ENCODE results near the gene GOLGA2. TPM values are rescaled to one million over a fixed set of nuclear protein-coding genes. Genes with fewer than 3 reads are reported as not detected.

Gene GOLGA2
- total RNA-seq, 1 donor from 2014 or later, result 87.0 TPM

Small RNA genes lying within 50 kb of the gene (microRNA-seq; reads per million reads assigned to microRNA genes)
- gene MIR199B (ENCODE audit: borderline number of aligned reads, unreplicated experiment), result 28.7 reads per million, percentile 36 among the genes with 10 or more reads in this experiment
- not detected for gene MIR3154 (ENCODE audit: borderline number of aligned reads, unreplicated experiment)

Other genes with a start within 250 kb of the GOLGA2 start
- gene NAIF1, start 208.7 kb downstream of the GOLGA2 start, total RNA-seq, result 9.6 and 10.8 TPM in 2 replicates
- 9.7 and 10.0 TPM in 2 replicates for gene SLC25A25, start 207.8 kb downstream of the GOLGA2 start, total RNA-seq
- gene PTGES2, start 148.3 kb downstream of the GOLGA2 start, total RNA-seq, result 60.4 and 61.5 TPM in 2 replicates
- gene LCN2, start 126.6 kb downstream of the GOLGA2 start, total RNA-seq, result not detected in 2 replicates
- gene BBLN, start 115.7 kb downstream of the GOLGA2 start, total RNA-seq, result 57.3 and 62.5 TPM in 2 replicates
- gene CIZ1, start 84.4 kb downstream of the GOLGA2 start, total RNA-seq, result 155 and 164 TPM in 2 replicates
- gene DNM1, start 72.6 kb downstream of the GOLGA2 start, total RNA-seq, result 34.1 and 38.0 TPM in 2 replicates
- 18.8 and 20.7 TPM in 2 replicates for gene SWI5, start 269 bp upstream of the GOLGA2 start, total RNA-seq
- gene TRUB2, start 46.4 kb upstream of the GOLGA2 start, total RNA-seq, result 29.2 and 31.6 TPM in 2 replicates
- gene COQ4, start 46.8 kb upstream of the GOLGA2 start, total RNA-seq, result 64.5 and 68.5 TPM in 2 replicates
- gene SLC27A4, start 64.5 kb upstream of the GOLGA2 start, total RNA-seq, result 26.4 and 28.3 TPM in 2 replicates
- gene URM1, start 95.4 kb upstream of the GOLGA2 start, total RNA-seq, result 54.4 and 60.9 TPM in 2 replicates
- gene CERCAM, start 144.8 kb upstream of the GOLGA2 start, total RNA-seq, result 19.6 and 25.6 TPM in 2 replicates
- gene ODF2, start 180.0 kb upstream of the GOLGA2 start, total RNA-seq, result 38.6 and 45.0 TPM in 2 replicates
- gene GLE1, start 228.7 kb upstream of the GOLGA2 start, total RNA-seq, result 19.0 and 19.6 TPM in 2 replicates